Measurements from ENCODE around the gene PRKCZ.

DNA sequence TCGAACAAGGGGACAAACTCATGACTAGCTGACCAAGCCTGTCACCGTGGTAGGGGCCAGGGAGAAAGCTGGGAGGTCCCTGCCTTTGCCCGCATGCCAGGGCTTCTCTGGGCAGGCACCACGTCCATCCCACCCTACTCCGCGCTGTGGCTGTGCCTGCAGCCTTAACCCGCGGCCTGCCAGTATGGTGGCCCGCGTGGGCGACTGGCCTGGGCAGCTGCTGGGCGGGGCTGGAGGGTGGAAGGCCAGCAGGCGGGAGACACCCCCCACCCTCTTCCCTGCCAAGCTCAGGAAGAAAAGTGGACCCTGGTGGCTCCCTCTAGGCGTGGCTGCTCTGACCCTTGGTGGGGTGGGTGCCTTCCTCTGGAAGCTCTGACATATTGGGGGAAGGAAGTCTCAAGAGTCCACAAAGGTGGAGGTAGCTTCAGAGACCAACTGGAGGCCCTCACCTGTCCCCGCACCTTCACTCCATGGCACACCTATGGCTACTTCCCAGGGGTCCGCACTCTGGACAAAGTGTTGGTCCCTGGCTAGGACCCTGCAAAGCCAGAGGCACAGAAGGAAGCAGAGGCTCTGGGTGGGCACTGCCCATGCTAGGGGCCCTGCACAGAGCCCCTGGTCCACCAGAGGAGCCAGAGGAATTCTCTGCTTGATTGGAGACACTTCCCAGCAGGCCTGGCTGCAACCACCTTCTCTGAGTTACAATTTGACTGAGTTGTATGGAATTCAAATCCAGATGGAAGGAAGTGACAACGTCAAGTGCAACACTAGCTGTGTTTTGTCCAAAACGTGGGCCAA is 174.6 kb downstream of the PRKCZ start:
- TF ChIP-seq FOXP2 (optimal IDR thresholded peaks at IDR 0.05; ENCODE audit: borderline replicate concordance, extremely low read depth, extremely low read length, insufficient read depth) (no peak), POLR2AphosphoS5 (IDR thresholded peaks at IDR 0.05; ENCODE audit: low read depth, low read length) (no peak), SIN3A (IDR thresholded peaks at IDR 0.05; ENCODE audit: borderline replicate concordance, insufficient read depth, low read length) (no peak), TAF1 (IDR thresholded peaks at IDR 0.05; ENCODE audit: borderline replicate concordance, insufficient read depth, low read length) (no peak)
- TF ChIP-seq, protein P1, sequence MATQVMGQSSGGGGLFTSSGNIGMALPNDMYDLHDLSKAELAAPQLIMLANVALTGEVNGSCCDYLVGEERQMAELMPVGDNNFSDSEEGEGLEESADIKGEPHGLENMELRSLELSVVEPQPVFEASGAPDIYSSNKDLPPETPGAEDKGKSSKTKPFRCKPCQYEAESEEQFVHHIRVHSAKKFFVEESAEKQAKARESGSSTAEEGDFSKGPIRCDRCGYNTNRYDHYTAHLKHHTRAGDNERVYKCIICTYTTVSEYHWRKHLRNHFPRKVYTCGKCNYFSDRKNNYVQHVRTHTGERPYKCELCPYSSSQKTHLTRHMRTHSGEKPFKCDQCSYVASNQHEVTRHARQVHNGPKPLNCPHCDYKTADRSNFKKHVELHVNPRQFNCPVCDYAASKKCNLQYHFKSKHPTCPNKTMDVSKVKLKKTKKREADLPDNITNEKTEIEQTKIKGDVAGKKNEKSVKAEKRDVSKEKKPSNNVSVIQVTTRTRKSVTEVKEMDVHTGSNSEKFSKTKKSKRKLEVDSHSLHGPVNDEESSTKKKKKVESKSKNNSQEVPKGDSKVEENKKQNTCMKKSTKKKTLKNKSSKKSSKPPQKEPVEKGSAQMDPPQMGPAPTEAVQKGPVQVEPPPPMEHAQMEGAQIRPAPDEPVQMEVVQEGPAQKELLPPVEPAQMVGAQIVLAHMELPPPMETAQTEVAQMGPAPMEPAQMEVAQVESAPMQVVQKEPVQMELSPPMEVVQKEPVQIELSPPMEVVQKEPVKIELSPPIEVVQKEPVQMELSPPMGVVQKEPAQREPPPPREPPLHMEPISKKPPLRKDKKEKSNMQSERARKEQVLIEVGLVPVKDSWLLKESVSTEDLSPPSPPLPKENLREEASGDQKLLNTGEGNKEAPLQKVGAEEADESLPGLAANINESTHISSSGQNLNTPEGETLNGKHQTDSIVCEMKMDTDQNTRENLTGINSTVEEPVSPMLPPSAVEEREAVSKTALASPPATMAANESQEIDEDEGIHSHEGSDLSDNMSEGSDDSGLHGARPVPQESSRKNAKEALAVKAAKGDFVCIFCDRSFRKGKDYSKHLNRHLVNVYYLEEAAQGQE (IDR thresholded peaks at IDR 0.05; ENCODE audit: insufficient read depth in 1 of 2, low read depth in 2 of 2, low read length in 2 of 2), result no peak

Measured in PFSK-1 (cell line).